HCT116 (cell line): Measurements from ENCODE around the gene SLIT1. TPM values are rescaled to one million over a fixed set of nuclear protein-coding genes. Genes with fewer than 3 reads are reported as not detected.

ENCODE experiments used
- ATAC-seq: fragments of 200-7000 bp; cut with Tn5 transposase; 2 replicates; pipeline ENCODE4 v1.9.1; 2020; ENCODE audit warnings: mild to moderate bottlenecking, moderate library complexity
- BruUV-seq: library from RNA; stranded (reverse); fragments of 400-500 nt; replicated peaks from 2 replicates; lab custom pipeline; 2021; lab: Mats Ljungman, UMichigan
- CTCF ChIA-PET: fragments of 300-600 bp; sonication (Branson Sonifier 250); formaldehyde crosslinking; loops from one replicate; lab custom pipeline; 2021; ENCODE audit warnings: antibody characterized with exemption; lab: Charles Lee
- POLR2A ChIA-PET: fragments of 300-600, 350-600 bp; sonication (Branson Sonifier 250); formaldehyde crosslinking; loops from one replicate; lab custom pipeline; 2021; ENCODE audit warnings: antibody characterized with exemption; lab: Charles Lee
- RAD21 ChIA-PET, 2 experiments: fragments of 300-600 bp; sonication (Branson Sonifier 250); formaldehyde crosslinking; loops; one replicate each; lab custom pipeline; 2023; ENCODE audit warnings: low total read pairs in 2 of 2; ENCODE audit not compliant: uncharacterized antibody in 2 of 2, unreplicated experiment in 2 of 2, low non-redundant PET in 1 of 2; lab: Charles Lee
- DNase-seq: peaks from one replicate; pipeline ENCODE4 v3.0.0-alpha.2; 2010; ENCODE audit warnings: low read depth, low spot score
- H2AFZ ChIP-seq: fragments of 200-600 bp; shearing (Covaris generic), sonication (generic); 2 replicates; pipeline ENCODE4 v1.6.1; 2017; ENCODE audit warnings: low read depth, mixed run types, mixed read lengths, antibody characterized with exemption, low read length; ENCODE audit not compliant: poor library complexity, severe bottlenecking
- H3K27ac ChIP-seq: 2 replicates; pipeline ENCODE4 v1.5.1; 2012; ENCODE audit warnings: low read depth, low read length
- H3K27me3 ChIP-seq: fragments of 200-600 bp; sonication (generic); 2 replicates; pipeline ENCODE4 v1.6.1; 2016; ENCODE audit warnings: mixed run types, low read length, mixed read lengths; ENCODE audit not compliant: insufficient read depth
- H3K36me3 ChIP-seq, 2 experiments: fragments of 200-500 bp in 1 of 2; fragments of 200-600 bp in 1 of 2; sonication (Bioruptor generic) in 1 of 2; sonication (generic) in 1 of 2; 2 replicates each; pipeline versions ENCODE4 v1.5.1 to v1.6.1; 2014 to 2016; ENCODE audit warnings: low read length in 2 of 2, inconsistent platforms in 1 of 2, mixed read lengths in 1 of 2, mixed run types in 1 of 2; ENCODE audit not compliant: insufficient read depth in 2 of 2, control insufficient read depth in 1 of 2
- H3K4me1 ChIP-seq, 2 experiments: fragments of 200-600 bp in 1 of 2; sonication (generic) in 1 of 2; 2 replicates each; pipeline versions ENCODE4 v1.5.1 to v1.6.1; 2012 to 2017; ENCODE audit warnings: low read length in 2 of 2, inconsistent platforms in 1 of 2, mild to moderate bottlenecking in 1 of 2, mixed read lengths in 1 of 2, mixed run types in 1 of 2, moderate library complexity in 1 of 2; ENCODE audit not compliant: insufficient read depth in 2 of 2, control insufficient read depth in 1 of 2
- H3K4me2 ChIP-seq: fragments of 200-600 bp; sonication (generic); 2 replicates; pipeline ENCODE4 v1.6.1; 2017; ENCODE audit warnings: mixed run types, low read length, mixed read lengths
- H3K4me3 ChIP-seq, 2 experiments: fragments of 200-600 bp in 1 of 2; sonication (generic) in 1 of 2; replicated peaks in 1 of 2; 2 replicates each; pipeline ENCODE4 v1.5.1; 2011 to 2016; ENCODE audit warnings: low read length in 2 of 2, control low read depth in 1 of 2, low read depth in 1 of 2, mild to moderate bottlenecking in 1 of 2, mixed read lengths in 1 of 2, mixed run types in 1 of 2
- H3K79me2 ChIP-seq: fragments of 200-600 bp; sonication (generic); 2 replicates; pipeline ENCODE4 v1.6.1; 2017; ENCODE audit warnings: mild to moderate bottlenecking, mixed run types, low read length, moderate library complexity, mixed read lengths; ENCODE audit not compliant: insufficient read depth
- H3K9ac ChIP-seq: fragments of 200-600 bp; sonication (generic); 2 replicates; pipeline ENCODE4 v1.6.1; 2016; ENCODE audit warnings: low read length, mixed read lengths
- H3K9me2 ChIP-seq: fragments of 200-600 bp; sonication (generic), shearing (Covaris generic); 2 replicates; pipeline ENCODE4 v1.6.1; 2017; ENCODE audit warnings: mixed run types, mild to moderate bottlenecking, moderate library complexity; ENCODE audit not compliant: insufficient read depth
- H3K9me3 ChIP-seq, 2 experiments: fragments of 200-500 bp in 1 of 2; fragments of 200-600 bp in 1 of 2; sonication (Bioruptor generic) in 1 of 2; sonication (generic) in 1 of 2; 2 replicates each; pipeline ENCODE4 v1.6.1; 2014 to 2017; ENCODE audit warnings: low read length in 2 of 2, mixed read lengths in 2 of 2, inconsistent platforms in 1 of 2, low read depth in 1 of 2, mild to moderate bottlenecking in 1 of 2, mixed run types in 1 of 2, moderate library complexity in 1 of 2; ENCODE audit not compliant: control insufficient read depth in 1 of 2, insufficient read depth in 1 of 2
- H4K20me1 ChIP-seq: fragments of 200-600 bp; sonication (generic), shearing (Covaris generic); 2 replicates; pipeline ENCODE4 v1.6.1; 2017; ENCODE audit warnings: mixed run types, mild to moderate bottlenecking, moderate library complexity; ENCODE audit not compliant: insufficient read depth
- ATF3 ChIP-seq: IDR thresholded peaks from 2 replicates; pipeline ENCODE4 v1.6.1; 2012
- EGR1 ChIP-seq: IDR thresholded peaks from 2 replicates; pipeline ENCODE4 v1.6.1; 2012; ENCODE audit warnings: low read depth
- ELF1 ChIP-seq: IDR thresholded peaks from 2 replicates; pipeline ENCODE4 v1.6.1; 2012; ENCODE audit warnings: low read depth, borderline replicate concordance
- EZH2 ChIP-seq: fragments of 200-600 bp; sonication (generic); IDR thresholded peaks from 2 replicates; pipeline ENCODE4 v1.6.1; 2017; ENCODE audit warnings: antibody characterized with exemption, mixed run types
- REST ChIP-seq: IDR thresholded peaks from 2 replicates; pipeline ENCODE4 v1.6.1; 2012; ENCODE audit warnings: low read depth
- intact Hi-C: fragments of 100-400 bp; cut with micrococcal nuclease; formaldehyde crosslinking; loops from 2 replicates; pipeline ENCODE4 v1.10.0; 2022
- total RNA-seq: library from RNA; stranded (reverse); gene quantifications from one replicate; pipeline ENCODE4 v1.2.1, GENCODE V29; 2021; ENCODE audit not compliant: unreplicated experiment

Gene SLIT1
- total RNA-seq, 1 experiment from 2014 or later, result 0.42 TPM

- TF ChIP-seq EZH2 (no peak), REST (no peak), EGR1 (no peak), ATF3 (no peak)
Measured at GRCh38 chr10:97111615-97112014, 74.1 kb downstream of the SLIT1 start (continued).

- ChIA-PET POLR2A (no interaction called here), CTCF (no interaction called here), RAD21 (no interaction called here)
- H3K27me3 ChIP-seq, result peaks cover 28% of the 10 kb centered on the region
- H3K36me3 ChIP-seq, result no peaks in the 10 kb centered on the region
- no peak overlapping the region for H3K4me2 ChIP-seq
- H2AFZ ChIP-seq, result no peak overlapping the region
- no peak overlapping the region for H3K9ac ChIP-seq
- intact Hi-C loops, result no loop called here
- H3K9me2 ChIP-seq, result no peaks in the 10 kb centered on the region
- no peaks in the 10 kb centered on the region for H3K4me1 ChIP-seq
- H3K9me3 ChIP-seq, result no peaks in the 10 kb centered on the region
- H4K20me1 ChIP-seq, result no peaks in the 10 kb centered on the region
- H3K27ac ChIP-seq, result no peak overlapping the region
- no peak overlapping the region for H3K4me3 ChIP-seq
- no peaks in the 10 kb centered on the region for H3K79me2 ChIP-seq
- TF ChIP-seq REST (no peak), ELF1 (no peak), EZH2 (no peak)
- ATAC-seq (no peak), DNase-seq (no peak)
- BruUV-seq, result no TSS peak
Measured at GRCh38 chr10:97109547-97109946, 76.2 kb downstream of the SLIT1 start.
